M059J (cell line): Measurements from ENCODE around the gene ATRNL1. TPM values are rescaled to one million over a fixed set of nuclear protein-coding genes. Genes with fewer than 3 reads are reported as not detected.

Experiments used
- DNase-seq: peaks from one replicate; pipeline ENCODE4 v3.0.0-alpha.2; 2012; ENCODE audit warnings: low read depth
- total RNA-seq: library from RNA; depleted of rRNA; stranded (reverse); fragments of >200 nt; shearing (Covaris generic); gene quantifications from 2 replicates; pipeline ENCODE4 v1.2.3, GENCODE V29; 2014; rRNA removed

The ATRNL1 gene
- total RNA-seq, 1 experiment from 2014 or later = 6.1 TPM

DNA sequence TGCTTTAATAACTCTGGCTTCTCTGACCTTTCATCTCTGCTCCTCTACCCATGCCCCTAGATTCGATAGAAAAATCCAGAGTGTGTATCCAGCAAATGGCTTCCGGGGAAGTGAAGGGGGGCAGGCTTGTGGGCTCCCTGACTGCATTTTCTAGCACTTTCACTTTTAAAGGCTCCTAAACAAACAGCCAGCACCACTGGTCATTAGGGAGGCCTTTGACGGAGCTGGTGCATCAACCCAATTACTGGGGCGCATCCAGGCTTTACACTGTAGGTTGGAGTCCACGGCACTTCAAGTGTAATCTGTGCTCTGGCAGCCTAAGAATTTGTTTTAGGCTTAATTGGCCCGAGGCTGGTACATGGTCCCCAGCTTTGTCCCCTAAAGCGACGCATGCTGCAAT lies 887.9 kb downstream of the ATRNL1 start:
- no peak for DNase-seq

GRCh38 chr10:115982076-115982475 lies 888.9 kb downstream of the ATRNL1 start:
- DNase-seq = no peak

DNA sequence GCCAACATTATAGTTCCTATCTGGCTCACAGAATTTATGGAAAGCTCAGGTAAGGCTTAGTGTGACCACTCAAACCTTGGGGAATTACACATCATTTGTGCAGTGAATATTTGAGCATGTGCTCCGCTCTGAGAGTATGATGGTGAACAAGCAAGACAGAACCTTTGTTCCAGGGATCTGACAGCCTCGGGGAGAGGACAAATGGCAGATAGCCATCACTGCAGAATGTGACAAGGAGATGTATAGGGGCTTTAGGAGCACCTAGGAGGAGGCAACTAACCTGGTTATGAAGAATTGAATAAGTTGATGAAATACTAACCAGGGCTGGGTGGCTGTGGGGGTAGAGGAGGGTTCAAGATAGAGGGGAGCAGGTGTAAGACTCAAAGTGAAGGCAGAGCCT lies 889.4 kb downstream of the ATRNL1 start:
- DNase-seq = no peak

- DNase-seq = no peak
Measured at GRCh38 chr10:115985786-115986185, 892.6 kb downstream of the ATRNL1 start.

DNA sequence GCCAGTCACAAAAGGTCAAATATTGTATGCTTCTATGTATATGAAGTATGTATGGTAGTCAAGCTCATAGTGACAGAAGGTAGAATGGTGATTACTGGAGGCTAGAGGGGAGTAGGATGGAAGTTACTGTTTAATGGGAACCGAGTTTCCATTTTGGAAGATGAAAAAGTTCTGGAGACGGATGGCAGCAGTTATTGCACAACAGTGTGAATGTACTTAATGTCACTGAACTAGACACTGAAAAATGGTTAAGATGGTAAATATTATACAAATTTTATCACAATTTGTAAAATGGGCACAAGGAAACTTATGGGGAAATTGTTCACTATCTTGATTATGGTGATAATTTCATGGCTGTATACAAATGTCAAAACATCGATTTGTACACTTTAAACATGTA lies 895.2 kb downstream of the ATRNL1 start:
- no peak for DNase-seq

GRCh38 chr10:115989621-115990020 lies 896.5 kb downstream of the ATRNL1 start:
- peak; percentile 20 for DNase-seq

GRCh38 chr10:115992236-115992986 lies 899.2 kb downstream of the ATRNL1 start:
- no peak for DNase-seq

DNA sequence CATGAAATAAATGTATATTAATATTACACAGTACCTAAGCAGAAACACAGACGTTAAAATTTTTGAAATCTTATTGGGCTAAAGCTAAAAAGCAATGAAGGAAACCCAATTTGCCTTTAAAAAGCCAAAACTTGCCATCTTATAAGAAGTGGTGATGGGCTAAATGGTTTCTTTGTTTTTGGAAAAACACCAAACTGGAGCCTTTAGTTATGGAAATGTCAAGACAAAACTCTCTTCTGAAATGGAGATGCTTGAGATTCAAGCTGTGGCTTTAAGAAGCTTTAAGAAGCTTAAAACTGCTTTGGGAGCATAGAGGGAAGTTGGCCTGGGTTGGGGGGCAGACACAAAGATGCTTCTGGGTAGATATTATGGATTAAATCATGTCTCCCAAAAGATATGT lies 902.9 kb downstream of the ATRNL1 start:
- no peak for DNase-seq

DNA sequence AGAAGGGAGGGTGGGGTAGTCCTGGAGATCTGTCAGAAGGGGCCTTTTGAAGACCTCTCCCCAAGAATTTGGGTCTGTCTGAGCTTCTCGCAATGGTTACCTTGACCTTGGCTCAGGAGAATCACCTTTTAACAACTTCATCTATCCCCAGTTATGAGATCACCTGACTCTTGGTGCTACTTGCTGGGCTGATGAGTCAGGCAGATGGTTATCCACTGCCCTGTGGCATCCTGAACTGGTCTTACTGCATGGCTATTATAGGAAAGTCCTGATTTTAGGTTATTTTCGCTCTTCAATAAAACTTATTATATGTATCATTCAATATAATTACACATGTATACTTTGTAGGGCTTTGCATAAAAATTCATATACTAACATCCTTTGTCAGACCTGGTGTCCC lies 905.1 kb downstream of the ATRNL1 start:
- DNase-seq = peak; percentile 40

Other genes with a start within 250 kb of the ATRNL1 start
- gene TRUB1, start 155.2 kb upstream of the ATRNL1 start, total RNA-seq = 28.3 and 35.5 TPM in 2 replicates